Calu3 (cell line): ENCODE data around the gene OR2M5. TPM values are rescaled to one million over a fixed set of nuclear protein-coding genes. Genes with fewer than 3 reads are reported as not detected.

Experiments
- BruUV-seq: library from RNA; stranded (reverse); fragments of 400-500 nt; replicated peaks from 2 replicates; lab custom pipeline; 2021; lab: Mats Ljungman, UMichigan
- CTCF ChIA-PET: fragments of 300-600 bp; sonication (Branson Sonifier 250); formaldehyde crosslinking; loops from one replicate; lab custom pipeline; 2022; ENCODE audit warnings: antibody characterized with exemption; lab: Charles Lee
- DNase-seq: peaks from one replicate; pipeline ENCODE4 v3.0.0; 2022
- H3K27ac Mint-ChIP-seq: one replicate; pipeline ENCODE4 v1.8.0; 2022; ENCODE audit warnings: mixed read lengths; ENCODE audit not compliant: unreplicated experiment
- H3K27me3 Mint-ChIP-seq: one replicate; pipeline ENCODE4 v1.8.0; 2022; ENCODE audit warnings: mixed read lengths; ENCODE audit not compliant: unreplicated experiment
- H3K36me3 Mint-ChIP-seq: one replicate; pipeline ENCODE4 v1.8.0; 2022; ENCODE audit warnings: mild to moderate bottlenecking, moderate library complexity, mixed read lengths; ENCODE audit not compliant: insufficient read depth, unreplicated experiment
- H3K4me1 Mint-ChIP-seq: one replicate; pipeline ENCODE4 v1.8.0; 2022; ENCODE audit warnings: mild to moderate bottlenecking, low read depth, mixed read lengths; ENCODE audit not compliant: unreplicated experiment
- H3K4me3 Mint-ChIP-seq: one replicate; pipeline ENCODE4 v1.8.0; 2022; ENCODE audit warnings: mild to moderate bottlenecking, low read depth, moderate library complexity, mixed read lengths; ENCODE audit not compliant: unreplicated experiment
- H3K9me3 Mint-ChIP-seq: one replicate; pipeline ENCODE4 v1.8.0; 2022; ENCODE audit warnings: low read depth, mixed read lengths; ENCODE audit not compliant: unreplicated experiment
- CTCF ChIP-seq: fragments of 200-600 bp; IDR thresholded peaks from one replicate; pipeline ENCODE4 v1.8.0; 2022; ENCODE audit warnings: antibody characterized with exemption; ENCODE audit not compliant: unreplicated experiment
- intact Hi-C: fragments of 100-400 bp; cut with micrococcal nuclease; formaldehyde crosslinking; loops from one replicate; pipeline ENCODE4 v1.10.0; 2022; ENCODE audit not compliant: unreplicated experiment
- total RNA-seq: library from RNA; stranded (reverse); gene quantifications from 2 replicates; pipeline ENCODE4 v1.2.3, GENCODE V29; 2022

The OR2M5 gene
- total RNA-seq, 1 experiment from 2014 or later, result not detected

DNA sequence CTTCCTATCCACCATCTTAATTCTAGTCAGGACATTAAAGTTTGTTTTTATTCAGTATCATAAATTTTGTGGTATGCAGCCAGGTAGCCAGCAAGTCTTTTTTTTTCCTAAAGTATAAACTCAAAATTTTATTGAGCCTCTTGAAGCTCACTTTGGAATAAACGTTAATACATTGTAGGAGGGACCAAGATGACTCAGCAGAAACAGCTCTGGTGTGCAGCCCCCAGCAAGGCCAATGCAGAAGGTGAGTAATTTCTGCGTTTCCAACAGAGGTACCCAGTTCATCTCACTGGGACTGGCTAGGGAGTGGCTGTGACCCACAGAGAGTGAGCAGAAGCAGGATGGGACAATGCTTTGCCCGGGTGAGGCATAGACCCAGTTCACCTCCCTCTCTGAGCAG is 42.4 kb downstream of the OR2M5 start:
- intact Hi-C loops, result no loop called here
- no peak overlapping the region for H3K27ac Mint-ChIP-seq
- BruUV-seq, result no TSS peak
- TF ChIP-seq CTCF, result no peak
- no peaks in the 10 kb centered on the region for H3K4me1 Mint-ChIP-seq
- no peak for DNase-seq
- no peaks in the 10 kb centered on the region for H3K27me3 Mint-ChIP-seq
- H3K36me3 Mint-ChIP-seq, result no peaks in the 10 kb centered on the region
- CTCF ChIA-PET, result no interaction called here
- H3K4me3 Mint-ChIP-seq, result no peak overlapping the region
- H3K9me3 Mint-ChIP-seq, result peaks cover 30% of the 10 kb centered on the region

- H3K27me3 Mint-ChIP-seq, result no peaks in the 10 kb centered on the region
- CTCF ChIA-PET, result no interaction called here
- no peak for DNase-seq
- TF ChIP-seq CTCF, result no peak
- no peaks in the 10 kb centered on the region for H3K4me1 Mint-ChIP-seq
- no peak overlapping the region for H3K4me3 Mint-ChIP-seq
- intact Hi-C loops, result no loop called here
- no TSS peak for BruUV-seq
- peaks cover 25% of the 10 kb centered on the region for H3K9me3 Mint-ChIP-seq
- H3K36me3 Mint-ChIP-seq, result no peaks in the 10 kb centered on the region
- H3K27ac Mint-ChIP-seq, result no peak overlapping the region
Observed at GRCh38 chr1:248189026-248189425, 44.1 kb downstream of the OR2M5 start.

- CTCF ChIA-PET, result no interaction called here
- no peak overlapping the region for H3K4me3 Mint-ChIP-seq
- peaks cover 22% of the 10 kb centered on the region for H3K9me3 Mint-ChIP-seq
- no peak for TF ChIP-seq CTCF
- no peaks in the 10 kb centered on the region for H3K4me1 Mint-ChIP-seq
- no peak overlapping the region for H3K27ac Mint-ChIP-seq
- intact Hi-C loops, result no loop called here
- H3K36me3 Mint-ChIP-seq, result no peaks in the 10 kb centered on the region
- no peak for DNase-seq
- H3K27me3 Mint-ChIP-seq, result no peaks in the 10 kb centered on the region
- no TSS peak for BruUV-seq
Observed at GRCh38 chr1:248194117-248194516, 49.2 kb downstream of the OR2M5 start.

Other genes with a start within 250 kb of the OR2M5 start
- gene OR2W3, start 249.6 kb upstream of the OR2M5 start, total RNA-seq, result not detected in 2 replicates
- gene OR2T8, start 224.9 kb upstream of the OR2M5 start, total RNA-seq, result not detected in 2 replicates
- not detected in 2 replicates for gene OR2AJ1, start 220.3 kb upstream of the OR2M5 start, total RNA-seq
- gene OR2L8, start 196.3 kb upstream of the OR2M5 start, total RNA-seq, result not detected in 2 replicates
- not detected in 2 replicates for gene OR2AK2, start 179.9 kb upstream of the OR2M5 start, total RNA-seq
- not detected in 2 replicates for gene OR2L5, start 131.5 kb upstream of the OR2M5 start, total RNA-seq
- gene OR2L2, start 115.1 kb upstream of the OR2M5 start, total RNA-seq, result 0.21 TPM in 1 of 2 replicates, not detected in the other
- gene OR2L3, start 98.3 kb upstream of the OR2M5 start, total RNA-seq, result not detected in 2 replicates
- gene OR2L13, start 50.0 kb upstream of the OR2M5 start, total RNA-seq, result not detected in 2 replicates
- not detected in 2 replicates for gene OR2M2, start 29.7 kb downstream of the OR2M5 start, total RNA-seq
- gene OR2M3, start 52.1 kb downstream of the OR2M5 start, total RNA-seq, result not detected in 2 replicates
- gene OR2M4, start 86.3 kb downstream of the OR2M5 start, total RNA-seq, result not detected in 2 replicates
- not detected in 2 replicates for gene OR2T33, start 132.8 kb downstream of the OR2M5 start, total RNA-seq
- gene OR2T12, start 158.3 kb downstream of the OR2M5 start, total RNA-seq, result not detected in 2 replicates
- not detected in 2 replicates for gene OR2M7, start 179.4 kb downstream of the OR2M5 start, total RNA-seq
- gene OR14C36, start 203.6 kb downstream of the OR2M5 start, total RNA-seq, result not detected in 2 replicates
- gene OR2T4, start 216.5 kb downstream of the OR2M5 start, total RNA-seq, result not detected in 2 replicates
- gene OR2T6, start 230.6 kb downstream of the OR2M5 start, total RNA-seq, result not detected in 2 replicates